KMS-11 (cell line): ENCODE data around the gene MUC2.

Experiments
- H2AFZ ChIP-seq: fragments of 200-600 bp; sonication (generic); 2 replicates; pipeline ENCODE4 v1.6.1; 2016; ENCODE audit warnings: antibody characterized with exemption, mixed run types, low read depth
- H3K27ac ChIP-seq: fragments of 200-600 bp; sonication (generic); 2 replicates; pipeline ENCODE4 v1.6.1; 2016; ENCODE audit warnings: mild to moderate bottlenecking, mixed run types
- H3K27me3 ChIP-seq: fragments of 200-600 bp; sonication (generic); 2 replicates; pipeline ENCODE4 v1.6.1; 2017; ENCODE audit warnings: mild to moderate bottlenecking, low read depth, mixed run types, moderate library complexity; ENCODE audit not compliant: insufficient read depth
- H3K36me3 ChIP-seq: fragments of 200-600 bp; sonication (generic); 2 replicates; pipeline ENCODE4 v1.6.1; 2017; ENCODE audit warnings: mild to moderate bottlenecking, mixed run types; ENCODE audit not compliant: insufficient read depth
- H3K4me1 ChIP-seq: fragments of 200-600 bp; sonication (generic); 2 replicates; pipeline ENCODE4 v1.6.1; 2016; ENCODE audit warnings: mild to moderate bottlenecking, low read depth, mixed run types; ENCODE audit not compliant: poor library complexity, severe bottlenecking
- H3K4me2 ChIP-seq: fragments of 200-600 bp; sonication (generic); 2 replicates; pipeline ENCODE4 v1.7.0; 2016; ENCODE audit warnings: mild to moderate bottlenecking, mixed run types
- H3K4me3 ChIP-seq: fragments of 200-600 bp; sonication (generic); IDR thresholded peaks from 2 replicates; pipeline ENCODE4 v1.6.1; 2017; ENCODE audit warnings: low read depth, low read length, mixed read lengths; ENCODE audit not compliant: insufficient read depth
- H3K79me2 ChIP-seq: fragments of 200-600 bp; sonication (generic); 2 replicates; pipeline ENCODE4 v1.6.1; 2016; ENCODE audit warnings: low read depth, mixed run types; ENCODE audit not compliant: insufficient read depth
- H3K9ac ChIP-seq: fragments of 200-600 bp; sonication (generic); 2 replicates; pipeline ENCODE4 v1.6.1; 2016; ENCODE audit warnings: mild to moderate bottlenecking, mixed run types
- H4K20me1 ChIP-seq: fragments of 200-600 bp; sonication (generic); 2 replicates; pipeline ENCODE4 v1.6.1; 2016; ENCODE audit warnings: mild to moderate bottlenecking, mixed run types; ENCODE audit not compliant: insufficient read depth
- TF ChIP-seq, protein P1 (sequence below): fragments of 200-600 bp; sonication (generic); conservative IDR thresholded peaks from 2 replicates; pipeline ENCODE4 v1.6.1; 2017; ENCODE audit warnings: low read depth, mild to moderate bottlenecking, antibody characterized with exemption, low read length, moderate library complexity, mixed read lengths

MUC2 gene

DNA sequence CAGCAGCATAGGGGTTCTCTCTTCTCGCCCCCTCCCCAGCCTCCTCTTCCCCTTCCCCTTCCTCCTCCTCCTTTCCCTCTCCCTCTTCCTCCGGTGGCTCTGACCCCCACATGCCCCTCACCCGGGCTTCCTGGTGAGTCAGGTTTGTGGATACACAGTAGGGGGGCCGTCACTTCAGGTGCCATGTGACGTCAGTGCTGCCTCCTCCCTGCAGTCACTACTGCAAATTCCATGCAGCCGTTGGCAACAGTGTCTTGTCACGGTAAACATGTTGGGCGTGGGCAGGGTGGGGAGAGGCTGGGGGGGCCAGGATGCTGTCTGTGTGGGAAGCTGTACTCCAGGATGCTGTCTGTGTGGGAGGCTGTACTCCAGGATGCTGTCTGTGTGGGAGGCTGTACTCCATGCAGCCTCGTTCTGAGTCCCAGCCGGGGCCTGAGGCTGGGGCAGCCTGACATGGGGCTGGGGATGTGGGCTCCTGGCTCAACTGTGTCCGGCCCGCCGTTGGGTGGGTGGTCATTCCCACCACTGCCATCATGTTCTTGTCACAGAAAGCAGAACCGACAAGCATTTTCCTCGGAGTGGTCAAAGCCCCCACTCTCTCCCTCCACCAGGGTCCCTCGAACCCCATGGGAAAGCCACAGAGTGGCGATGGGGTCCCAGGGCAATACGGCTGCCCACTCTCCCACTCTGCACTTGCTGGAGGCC lies 2.4 kb upstream of the MUC2 start:
- TF ChIP-seq, protein P1, sequence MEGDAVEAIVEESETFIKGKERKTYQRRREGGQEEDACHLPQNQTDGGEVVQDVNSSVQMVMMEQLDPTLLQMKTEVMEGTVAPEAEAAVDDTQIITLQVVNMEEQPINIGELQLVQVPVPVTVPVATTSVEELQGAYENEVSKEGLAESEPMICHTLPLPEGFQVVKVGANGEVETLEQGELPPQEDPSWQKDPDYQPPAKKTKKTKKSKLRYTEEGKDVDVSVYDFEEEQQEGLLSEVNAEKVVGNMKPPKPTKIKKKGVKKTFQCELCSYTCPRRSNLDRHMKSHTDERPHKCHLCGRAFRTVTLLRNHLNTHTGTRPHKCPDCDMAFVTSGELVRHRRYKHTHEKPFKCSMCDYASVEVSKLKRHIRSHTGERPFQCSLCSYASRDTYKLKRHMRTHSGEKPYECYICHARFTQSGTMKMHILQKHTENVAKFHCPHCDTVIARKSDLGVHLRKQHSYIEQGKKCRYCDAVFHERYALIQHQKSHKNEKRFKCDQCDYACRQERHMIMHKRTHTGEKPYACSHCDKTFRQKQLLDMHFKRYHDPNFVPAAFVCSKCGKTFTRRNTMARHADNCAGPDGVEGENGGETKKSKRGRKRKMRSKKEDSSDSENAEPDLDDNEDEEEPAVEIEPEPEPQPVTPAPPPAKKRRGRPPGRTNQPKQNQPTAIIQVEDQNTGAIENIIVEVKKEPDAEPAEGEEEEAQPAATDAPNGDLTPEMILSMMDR = no peak
- no peak overlapping the region for H2AFZ ChIP-seq
- no peak overlapping the region for H3K4me3 ChIP-seq
- no peak overlapping the region for H3K9ac ChIP-seq
- H3K36me3 ChIP-seq = no peaks in the 10 kb centered on the region
- H3K4me2 ChIP-seq = no peak overlapping the region
- H4K20me1 ChIP-seq = no peaks in the 10 kb centered on the region
- no peaks in the 10 kb centered on the region for H3K79me2 ChIP-seq
- no peaks in the 10 kb centered on the region for H3K4me1 ChIP-seq
- H3K27ac ChIP-seq = no peak overlapping the region
- H3K27me3 ChIP-seq = peaks cover 70% of the 10 kb centered on the region

DNA sequence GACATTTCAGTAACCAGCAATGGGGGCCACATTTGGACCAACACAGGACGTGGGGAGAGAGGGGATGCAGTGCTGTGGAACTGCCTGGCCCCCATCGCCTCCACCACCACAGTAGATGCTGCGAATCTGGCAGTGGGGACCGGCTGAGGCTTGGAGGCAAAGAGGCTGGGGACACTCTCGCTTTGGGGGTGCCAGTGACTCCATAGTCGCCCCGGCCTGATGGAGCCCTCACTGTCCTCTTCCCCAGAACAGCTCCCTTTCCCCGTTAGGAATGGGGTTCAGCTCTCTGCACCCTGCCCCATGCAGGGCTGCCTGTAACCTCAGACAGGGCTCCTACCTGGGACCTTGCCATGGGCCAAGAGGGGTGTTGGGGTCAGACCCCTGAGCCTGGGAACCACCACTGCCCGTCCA lies 1.8 kb upstream of the MUC2 start:
- TF ChIP-seq, protein P1 = no peak
- no peak overlapping the region for H3K4me3 ChIP-seq
- no peak overlapping the region for H2AFZ ChIP-seq
- no peaks in the 10 kb centered on the region for H3K4me1 ChIP-seq
- peaks cover 65% of the 10 kb centered on the region for H3K27me3 ChIP-seq
- H3K4me2 ChIP-seq = no peak overlapping the region
- no peaks in the 10 kb centered on the region for H3K79me2 ChIP-seq
- no peak overlapping the region for H3K9ac ChIP-seq
- H3K36me3 ChIP-seq = no peaks in the 10 kb centered on the region
- no peaks in the 10 kb centered on the region for H4K20me1 ChIP-seq
- no peak overlapping the region for H3K27ac ChIP-seq

DNA sequence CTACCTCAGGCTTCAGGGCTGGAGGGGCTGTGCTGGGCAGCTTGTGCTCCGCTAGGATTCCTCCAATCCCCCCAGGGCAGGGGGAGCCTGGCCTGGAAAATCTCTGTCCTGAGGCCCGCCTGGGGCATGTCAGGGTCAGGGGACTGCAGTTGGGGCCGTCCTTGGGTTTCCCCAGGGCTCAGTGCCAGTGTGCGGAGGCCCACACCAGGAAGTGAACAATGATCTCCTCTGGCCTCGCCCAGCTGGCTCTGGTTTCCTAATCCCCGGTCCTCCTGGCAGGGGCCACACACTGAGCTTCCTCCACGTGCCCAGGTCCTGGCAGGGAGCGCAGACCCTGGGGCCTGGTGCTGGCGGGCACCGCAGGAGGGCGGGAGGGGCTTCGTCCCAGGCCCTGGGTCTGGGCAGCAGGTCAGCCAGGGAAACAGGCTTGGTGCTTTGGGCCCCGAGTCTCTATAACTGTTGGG lies 1.4 kb upstream of the MUC2 start:
- Histone ChIP-seq H3K9ac (no peak overlapping the region), H3K4me1 (no peaks in the 10 kb centered on the region), H3K27me3 (peaks cover 62% of the 10 kb centered on the region), H2AFZ (no peak overlapping the region), H3K36me3 (no peaks in the 10 kb centered on the region), H3K4me2 (no peak overlapping the region), H3K79me2 (no peaks in the 10 kb centered on the region), H3K27ac (no peak overlapping the region), H3K4me3 (no peak overlapping the region), H4K20me1 (no peaks in the 10 kb centered on the region)
- TF ChIP-seq, protein P1 = no peak

DNA sequence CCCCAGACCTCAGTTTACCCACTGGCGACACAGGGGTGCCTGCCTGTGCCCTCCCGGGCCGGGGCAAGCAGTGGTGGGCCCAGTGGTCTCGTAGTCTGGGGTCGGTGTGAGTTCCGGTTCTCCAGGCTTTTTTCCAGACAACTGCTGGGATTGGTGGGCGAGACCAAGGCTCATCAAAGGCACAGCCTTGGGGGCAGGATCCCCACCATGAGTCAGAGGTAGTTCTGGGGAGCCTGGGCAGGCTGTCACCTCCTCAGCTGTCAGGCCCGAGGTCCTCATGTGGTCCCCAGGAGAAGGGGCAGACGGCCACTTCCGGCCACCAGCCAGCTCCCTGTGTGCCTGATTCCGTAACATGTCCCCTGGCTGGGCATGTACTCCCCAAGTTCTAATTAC lies 827 bp upstream of the MUC2 start:
- Histone ChIP-seq H3K27me3 (peaks cover 56% of the 10 kb centered on the region), H3K4me3 (no peak overlapping the region), H3K9ac (no peak overlapping the region), H3K4me1 (no peaks in the 10 kb centered on the region), H3K27ac (no peak overlapping the region), H3K36me3 (no peaks in the 10 kb centered on the region), H3K79me2 (no peaks in the 10 kb centered on the region), H4K20me1 (no peaks in the 10 kb centered on the region), H2AFZ (no peak overlapping the region), H3K4me2 (no peak overlapping the region)
- TF ChIP-seq, protein P1 = no peak
